Stimulated activated CD4-positive, alpha-beta T cell treated with anti-CD3 and anti-CD28 coated beads, TNF-alpha, amount 100 ng/mL, for 48 hours (primary cell): Measurements from ENCODE around the gene NDST4.
A peak's percentile ranks its signal among the peaks of the same experiment; 100 is the strongest.

Source experiments
- DNase-seq, 3 donors: peaks; one replicate each; pipeline ENCODE4 v3.0.0-alpha.2; 2020; ENCODE audit warnings: low read depth in 3 of 3

Gene NDST4

GRCh38 chr4:114907568-114907967, 205.9 kb downstream of the NDST4 start:
- DNase-seq: no peak

- no peak for DNase-seq
Observed at GRCh38 chr4:114905017-114905416, 208.4 kb downstream of the NDST4 start.

- DNase-seq: no peak
Observed at GRCh38 chr4:114900934-114901333, 212.5 kb downstream of the NDST4 start.

GRCh38 chr4:114890773-114891172, 222.6 kb downstream of the NDST4 start:
- no peak for DNase-seq

GRCh38 chr4:114886761-114887160, 226.7 kb downstream of the NDST4 start:
- DNase-seq: no peak

- no peak for DNase-seq
Observed at GRCh38 chr4:114883641-114884040, 229.8 kb downstream of the NDST4 start.

- no peak for DNase-seq
Observed at GRCh38 chr4:114879916-114880669, 233.3 kb downstream of the NDST4 start.

- no peak for DNase-seq
Observed at GRCh38 chr4:114875630-114876029, 237.8 kb downstream of the NDST4 start.

- DNase-seq: no peak
Observed at GRCh38 chr4:114874321-114874720, 239.1 kb downstream of the NDST4 start.

GRCh38 chr4:114870987-114871386, 242.4 kb downstream of the NDST4 start:
- DNase-seq: no peak

GRCh38 chr4:114866901-114867670, 246.3 kb downstream of the NDST4 start:
- no peak for DNase-seq

- DNase-seq: no peak
Observed at GRCh38 chr4:114864060-114864459, 249.4 kb downstream of the NDST4 start.

- DNase-seq: no peak
Observed at GRCh38 chr4:114860786-114861185, 252.6 kb downstream of the NDST4 start.

- DNase-seq: no peak
Observed at GRCh38 chr4:114857831-114858230, 255.6 kb downstream of the NDST4 start.

GRCh38 chr4:114839986-114840385, 273.4 kb downstream of the NDST4 start:
- DNase-seq: no peak

- no peak for DNase-seq
Observed at GRCh38 chr4:114830628-114831027, 282.8 kb downstream of the NDST4 start.

GRCh38 chr4:114827651-114828050, 285.8 kb downstream of the NDST4 start:
- no peak for DNase-seq

- DNase-seq: no peak
Observed at GRCh38 chr4:114815760-114816159, 297.7 kb downstream of the NDST4 start.

- DNase-seq: no peak
Observed at GRCh38 chr4:114813961-114814360, 299.5 kb downstream of the NDST4 start.

GRCh38 chr4:114811564-114812301, 301.7 kb downstream of the NDST4 start:
- DNase-seq: no peak

GRCh38 chr4:114807759-114808404, 305.5 kb downstream of the NDST4 start:
- peak in 1 of 3 donors; percentile 1 for DNase-seq

GRCh38 chr4:114807357-114807756, 306.1 kb downstream of the NDST4 start:
- DNase-seq: no peak
